HUES48 (cell line): Measurements from ENCODE around the gene APEX2.
"Not testable (repeated sequence)": the region's sequence is repeated elsewhere in the genome, so short reads cannot be mapped to it uniquely, and the experiment has no call there.

Experiments used
- H3K27ac ChIP-seq: one replicate; pipeline ENCODE4 v1.7.0; 2013; ENCODE audit warnings: low read depth, low read length, inconsistent platforms
- H3K27me3 ChIP-seq: 2 replicates; pipeline ENCODE4 v1.6.1; 2013; ENCODE audit warnings: mild to moderate bottlenecking, low read length; ENCODE audit not compliant: control insufficient read depth, insufficient read depth
- H3K36me3 ChIP-seq: 2 replicates; pipeline ENCODE4 v1.6.1; 2013; ENCODE audit warnings: low read length; ENCODE audit not compliant: control insufficient read depth, insufficient read depth
- H3K4me1 ChIP-seq: 2 replicates; pipeline ENCODE4 v1.6.1; 2013; ENCODE audit warnings: mild to moderate bottlenecking, low read length; ENCODE audit not compliant: control insufficient read depth, insufficient read depth
- H3K4me3 ChIP-seq: 2 replicates; pipeline ENCODE4 v1.5.1; 2013; ENCODE audit warnings: mild to moderate bottlenecking, low read depth, low read length
- H3K9ac ChIP-seq: 2 replicates; pipeline ENCODE4 v1.6.1; 2013; ENCODE audit warnings: mild to moderate bottlenecking, low read depth, low read length, moderate library complexity
- H3K9me3 ChIP-seq: 2 replicates; pipeline ENCODE4 v1.6.1; 2013; ENCODE audit warnings: low read length; ENCODE audit not compliant: control insufficient read depth, insufficient read depth

Gene APEX2, protein sequence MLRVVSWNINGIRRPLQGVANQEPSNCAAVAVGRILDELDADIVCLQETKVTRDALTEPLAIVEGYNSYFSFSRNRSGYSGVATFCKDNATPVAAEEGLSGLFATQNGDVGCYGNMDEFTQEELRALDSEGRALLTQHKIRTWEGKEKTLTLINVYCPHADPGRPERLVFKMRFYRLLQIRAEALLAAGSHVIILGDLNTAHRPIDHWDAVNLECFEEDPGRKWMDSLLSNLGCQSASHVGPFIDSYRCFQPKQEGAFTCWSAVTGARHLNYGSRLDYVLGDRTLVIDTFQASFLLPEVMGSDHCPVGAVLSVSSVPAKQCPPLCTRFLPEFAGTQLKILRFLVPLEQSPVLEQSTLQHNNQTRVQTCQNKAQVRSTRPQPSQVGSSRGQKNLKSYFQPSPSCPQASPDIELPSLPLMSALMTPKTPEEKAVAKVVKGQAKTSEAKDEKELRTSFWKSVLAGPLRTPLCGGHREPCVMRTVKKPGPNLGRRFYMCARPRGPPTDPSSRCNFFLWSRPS

DNA sequence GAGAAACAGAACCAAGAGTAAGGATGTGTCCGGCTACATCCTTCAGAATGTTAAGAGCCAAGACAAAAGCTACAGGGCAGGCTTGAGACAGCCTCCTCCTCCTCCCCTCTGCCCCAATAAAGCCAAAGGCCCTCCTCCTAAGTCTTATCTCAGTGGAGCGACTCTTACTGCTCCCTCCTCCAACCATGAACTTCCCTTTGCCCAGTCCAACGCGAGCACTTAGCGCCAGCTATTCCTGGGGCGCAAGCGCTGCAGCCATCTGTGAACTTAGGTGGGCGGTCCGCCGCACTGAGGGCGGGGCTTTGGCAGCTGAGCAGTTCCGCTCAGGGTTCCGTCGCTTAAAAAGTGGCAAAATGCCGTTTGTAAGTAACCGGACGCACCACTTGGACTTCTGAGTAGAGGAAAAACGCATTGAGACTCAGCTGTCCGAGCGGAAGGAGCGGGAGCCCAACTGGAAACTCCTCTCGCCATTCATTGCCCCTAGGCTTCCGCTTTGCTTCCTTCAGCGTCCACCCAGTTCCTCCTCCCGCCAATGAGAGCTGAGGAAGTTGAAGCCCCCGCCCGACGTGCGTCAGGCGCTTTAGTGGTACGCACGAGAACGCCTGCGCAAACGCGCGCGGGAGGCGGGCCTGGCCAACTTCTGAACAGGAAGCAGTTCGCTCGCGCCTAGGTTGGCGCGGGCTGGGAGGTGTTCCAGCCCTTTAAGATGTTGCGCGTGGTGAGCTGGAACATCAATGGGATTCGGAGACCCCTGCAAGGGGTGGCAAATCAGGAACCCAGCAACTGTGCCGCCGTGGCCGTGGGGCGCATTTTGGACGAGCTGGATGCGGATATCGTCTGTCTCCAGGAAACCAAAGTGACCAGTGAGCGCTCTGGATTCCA is at the start of gene APEX2:
APEX2 (plus strand) TSS at position 647 of the 882 bp plus-strand sequence; CDS start at position 707, 60 bp downstream.
- Histone ChIP-seq H3K27me3 (no peaks in the 10 kb centered on the region), H3K4me3 (peak within 1 kb of the TSS; percentile 94), H3K9me3 (peaks cover 51% of the 10 kb centered on the region), H3K36me3 (peaks cover 30% of the 10 kb centered on the region), H3K27ac (peak within 1 kb of the TSS; percentile 95), H3K4me1 (no peaks in the 10 kb centered on the region), H3K9ac (peak within 1 kb of the TSS; percentile 81)

DNA sequence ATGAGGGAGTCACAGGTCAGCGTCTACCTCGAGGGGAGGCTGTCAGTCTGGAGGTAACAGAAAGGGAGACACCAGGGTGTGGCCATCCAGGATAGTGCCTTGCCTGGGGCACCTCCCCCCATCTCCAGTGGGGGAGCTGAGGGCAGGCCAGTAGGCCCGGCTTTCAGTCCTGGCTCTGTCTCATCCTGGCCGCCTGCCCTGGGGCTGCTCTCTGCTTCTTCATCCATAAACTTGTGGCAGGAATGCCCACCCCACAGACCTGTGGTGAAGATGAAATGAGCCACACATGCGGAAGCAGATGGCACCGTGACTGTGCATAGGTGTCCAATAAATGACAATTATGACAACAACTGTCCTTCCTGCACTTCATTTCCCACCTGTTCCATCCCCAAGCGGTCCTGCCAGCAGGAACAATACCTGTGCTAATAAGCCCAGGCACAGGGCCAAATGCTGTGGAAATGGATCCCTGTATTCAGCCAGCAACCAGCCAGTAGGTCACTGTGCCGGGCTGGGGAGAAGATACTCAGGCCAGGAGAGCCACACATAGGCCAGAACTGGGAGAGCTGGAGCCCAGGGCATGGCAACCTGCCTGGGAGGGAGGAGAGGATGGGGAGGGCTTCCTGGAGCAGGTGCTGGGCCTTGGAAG is 49.3 kb upstream of the APEX2 start:
- Histone ChIP-seq H3K4me1 (no peaks in the 10 kb centered on the region), H3K36me3 (no peaks in the 10 kb centered on the region), H3K27ac (no peak overlapping the region), H3K9me3 (peaks cover 57% of the 10 kb centered on the region), H3K27me3 (no peaks in the 10 kb centered on the region), H3K4me3 (no peak overlapping the region), H3K9ac (no peak overlapping the region)

DNA sequence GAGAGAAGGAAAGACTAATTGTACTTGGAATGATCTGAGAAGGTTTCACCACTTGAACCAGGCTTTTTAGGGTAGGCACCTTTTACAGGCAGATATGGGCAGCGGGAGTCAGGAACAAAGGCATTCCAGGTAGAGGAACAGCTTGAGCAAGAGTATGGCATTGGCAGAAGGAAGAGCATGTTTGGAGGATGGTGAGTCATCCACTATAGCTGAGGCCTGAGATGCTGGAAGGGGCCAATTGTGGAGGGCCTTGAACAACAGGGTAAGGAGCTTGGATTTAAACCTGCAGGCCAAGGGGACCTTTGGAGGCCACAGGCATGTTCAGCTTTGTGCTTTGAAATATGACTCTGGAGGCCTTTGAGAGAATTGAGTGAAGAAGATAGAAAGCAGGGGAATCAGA is 38.4 kb upstream of the APEX2 start:
- no peaks in the 10 kb centered on the region for H3K27me3 ChIP-seq
- H3K27ac ChIP-seq, result no peak overlapping the region
- peaks cover 65% of the 10 kb centered on the region for H3K9me3 ChIP-seq

DNA sequence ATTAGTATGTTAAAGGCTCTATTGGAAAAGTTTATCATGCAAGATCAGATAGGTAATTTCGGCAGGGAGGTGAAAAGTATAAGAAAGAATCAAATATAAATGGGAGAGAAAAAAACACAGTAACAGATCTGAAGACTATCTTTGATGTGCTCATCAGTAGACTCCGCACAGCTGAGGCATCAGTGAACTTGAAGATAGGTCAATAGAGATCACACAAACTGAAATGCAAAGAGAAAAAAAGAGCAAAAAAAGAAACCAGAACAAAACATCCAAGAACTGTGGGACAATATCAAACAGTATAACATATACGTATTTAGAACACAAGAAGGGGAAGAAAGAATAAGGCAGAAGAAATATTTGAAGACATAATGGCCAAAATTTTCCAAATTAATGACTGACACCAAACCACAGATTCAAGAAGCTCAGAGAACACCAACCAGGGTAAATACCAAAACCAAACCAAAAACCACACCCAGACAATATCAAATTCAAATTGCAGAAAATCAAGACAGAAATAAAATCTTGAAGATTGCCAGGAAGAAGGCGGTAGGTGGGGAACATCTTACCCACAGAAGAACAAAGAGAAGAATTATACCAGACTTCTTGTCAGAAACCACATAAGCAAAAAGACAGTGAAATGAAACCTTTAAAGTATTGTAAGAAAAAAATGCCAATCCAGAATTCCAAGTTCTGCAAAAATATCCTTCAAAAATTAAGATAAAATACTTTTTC is 35.2 kb upstream of the APEX2 start:
- no peak overlapping the region for H3K27ac ChIP-seq
- no peak overlapping the region for H3K4me3 ChIP-seq
- no peak overlapping the region for H3K9ac ChIP-seq
- peaks cover 63% of the 10 kb centered on the region for H3K9me3 ChIP-seq
- no peaks in the 10 kb centered on the region for H3K4me1 ChIP-seq
- no peaks in the 10 kb centered on the region for H3K27me3 ChIP-seq
- H3K36me3 ChIP-seq, result no peaks in the 10 kb centered on the region

More for the DNA sequence above, 38.4 kb upstream of the APEX2 start:
- Histone ChIP-seq H3K4me1 (no peaks in the 10 kb centered on the region), H3K36me3 (no peaks in the 10 kb centered on the region), H3K4me3 (no peak overlapping the region), H3K9ac (no peak overlapping the region)

DNA sequence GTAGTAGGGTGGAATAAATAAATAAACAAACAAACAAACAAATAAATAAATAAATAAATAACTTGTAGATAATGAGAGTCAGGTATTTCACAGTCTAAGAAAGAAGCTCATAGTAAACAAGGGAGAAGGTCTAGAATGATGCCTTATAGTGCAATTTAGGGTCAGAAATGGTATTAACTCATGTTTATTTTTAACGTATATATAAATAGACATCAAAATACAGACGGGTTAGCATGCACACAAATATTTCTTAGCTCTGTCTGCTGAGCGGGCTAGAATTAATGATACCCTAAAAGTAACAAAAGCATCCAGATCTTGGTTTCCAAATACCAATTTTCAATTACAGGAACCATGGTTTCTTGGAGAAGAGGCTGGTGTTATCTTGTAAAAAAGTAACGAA is 22.8 kb upstream of the APEX2 start:
- Histone ChIP-seq H3K27me3 (no peaks in the 10 kb centered on the region), H3K27ac (no peak overlapping the region), H3K36me3 (no peaks in the 10 kb centered on the region), H3K4me3 (no peak overlapping the region), H3K9ac (no peak overlapping the region), H3K9me3 (peaks cover 45% of the 10 kb centered on the region), H3K4me1 (no peaks in the 10 kb centered on the region)

DNA sequence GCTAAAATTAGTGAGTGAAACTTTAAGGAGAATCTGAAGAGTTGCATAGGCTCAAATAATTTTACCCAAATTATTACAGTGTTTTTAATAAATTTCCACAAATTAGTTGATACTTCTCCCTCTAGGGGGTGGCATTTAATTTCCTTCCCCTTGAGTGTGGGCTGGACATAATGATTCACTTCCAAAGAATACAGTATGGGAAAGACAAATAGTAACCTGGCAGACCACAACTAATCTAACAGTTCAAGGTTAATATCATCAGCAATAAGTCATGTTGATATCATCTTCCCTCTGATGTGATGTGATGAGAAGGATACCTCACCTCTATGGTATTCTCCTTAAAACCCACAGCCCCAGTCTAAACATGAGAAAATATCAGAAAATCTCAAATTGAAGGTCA is 21.7 kb upstream of the APEX2 start:
- Histone ChIP-seq H3K36me3 (no peaks in the 10 kb centered on the region), H3K9ac (no peak overlapping the region), H3K9me3 (peaks cover 49% of the 10 kb centered on the region), H3K4me1 (no peaks in the 10 kb centered on the region), H3K4me3 (no peak overlapping the region), H3K27me3 (no peaks in the 10 kb centered on the region), H3K27ac (no peak overlapping the region)

DNA sequence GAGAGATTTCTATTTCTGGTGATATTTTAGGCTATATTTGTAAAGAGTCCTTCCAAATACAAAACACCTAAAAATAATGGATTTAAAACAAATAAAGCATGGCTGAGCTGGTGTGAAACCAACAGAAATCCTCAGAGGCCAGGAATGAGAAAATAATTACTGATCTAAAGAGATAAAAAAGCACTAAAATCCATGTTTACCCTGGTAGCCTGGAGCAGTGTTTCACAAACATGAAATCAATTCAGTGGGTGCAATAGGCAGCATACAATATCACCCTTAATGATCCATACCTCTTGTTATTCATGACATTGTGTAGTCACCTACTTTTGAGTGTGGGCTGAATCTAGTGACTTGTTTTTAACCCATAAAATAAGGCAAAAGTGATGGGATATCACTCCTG is 20.7 kb upstream of the APEX2 start:
- H3K27ac ChIP-seq, result no peak overlapping the region
- H3K36me3 ChIP-seq, result no peaks in the 10 kb centered on the region
- no peak overlapping the region for H3K4me3 ChIP-seq
- H3K9me3 ChIP-seq, result peaks cover 46% of the 10 kb centered on the region
- H3K9ac ChIP-seq, result no peak overlapping the region
- H3K4me1 ChIP-seq, result no peaks in the 10 kb centered on the region
- H3K27me3 ChIP-seq, result no peaks in the 10 kb centered on the region

DNA sequence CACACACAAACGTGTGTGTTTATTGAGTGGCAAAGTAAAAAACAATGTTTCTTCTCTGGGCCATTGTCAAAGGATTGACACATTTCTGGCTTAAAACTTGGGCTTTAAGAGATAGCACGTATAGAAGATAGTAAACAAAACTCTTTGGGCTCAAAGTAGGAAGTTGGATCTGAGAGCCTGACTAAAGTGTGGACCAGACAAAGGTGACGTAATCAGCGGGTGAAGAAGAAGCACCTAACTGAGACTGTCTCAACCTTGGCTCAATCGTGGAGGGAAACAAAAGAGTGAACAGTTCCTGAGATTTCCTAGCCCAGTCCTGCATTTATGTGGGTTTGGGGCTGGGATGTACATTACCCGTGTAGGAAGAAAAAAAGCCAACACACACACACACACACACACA is 19.8 kb upstream of the APEX2 start:
- H3K9ac ChIP-seq, result no peak overlapping the region
- H3K36me3 ChIP-seq, result no peaks in the 10 kb centered on the region
- H3K9me3 ChIP-seq, result peaks cover 53% of the 10 kb centered on the region
- H3K27ac ChIP-seq, result no peak overlapping the region
- H3K4me1 ChIP-seq, result no peaks in the 10 kb centered on the region
- H3K27me3 ChIP-seq, result no peaks in the 10 kb centered on the region
- H3K4me3 ChIP-seq, result no peak overlapping the region

DNA sequence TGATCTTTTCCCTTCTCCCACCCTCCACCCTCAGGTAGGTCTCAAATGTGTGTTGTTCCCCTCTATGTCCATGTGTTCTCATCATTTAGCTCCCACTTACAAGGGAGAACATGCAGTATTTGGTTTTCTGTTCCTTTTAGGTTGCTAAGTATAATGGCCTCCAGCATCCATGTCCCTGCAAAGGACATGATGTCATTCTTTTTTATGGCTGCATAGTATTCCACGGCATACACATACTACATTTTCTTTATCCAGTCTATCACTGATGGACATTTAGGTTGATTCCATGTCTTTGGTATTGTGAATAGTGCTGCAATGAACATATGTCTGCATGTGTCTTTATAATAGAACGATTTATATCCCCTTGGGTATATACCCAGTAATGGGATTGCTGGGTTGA is 16.9 kb upstream of the APEX2 start:
- H3K9me3 ChIP-seq, result peaks cover 40% of the 10 kb centered on the region
- H3K9ac ChIP-seq, H3K36me3 ChIP-seq, H3K27me3 ChIP-seq, H3K27ac ChIP-seq, H3K4me3 ChIP-seq, H3K4me1 ChIP-seq: not testable (repeated sequence)

DNA sequence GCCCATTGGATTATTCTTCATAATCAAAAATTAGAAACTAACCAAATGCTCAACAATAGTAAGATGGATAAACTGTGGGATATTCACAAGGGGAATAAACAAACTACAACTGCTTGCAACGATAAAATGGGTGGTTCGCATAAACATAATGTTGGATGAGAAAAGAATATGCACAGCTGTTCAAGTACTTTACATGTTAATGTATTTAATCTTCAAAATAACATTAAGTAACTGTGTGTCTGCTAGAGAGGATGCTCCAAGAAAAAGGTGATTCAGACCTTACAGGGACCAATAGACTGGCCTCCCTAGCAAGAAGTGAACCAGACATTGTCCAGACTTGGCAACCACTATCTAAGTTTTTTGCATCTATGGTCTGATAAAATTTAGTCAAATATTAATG is 8.5 kb upstream of the APEX2 start:
- H3K9ac ChIP-seq, result no peak overlapping the region
- no peak overlapping the region for H3K27ac ChIP-seq
- no peaks in the 10 kb centered on the region for H3K4me1 ChIP-seq
- H3K36me3 ChIP-seq, result no peaks in the 10 kb centered on the region
- H3K4me3 ChIP-seq, result no peak overlapping the region
- peaks cover 39% of the 10 kb centered on the region for H3K9me3 ChIP-seq
- H3K27me3 ChIP-seq, result no peaks in the 10 kb centered on the region
